MM.1S (cell line): ENCODE results near the gene PPTC7.

Experiments used
- DNase-seq: peaks from one replicate; pipeline ENCODE4 v3.0.0-alpha.2; 2015
- H2AFZ ChIP-seq: fragments of 300-600 bp; sonication (generic); 2 replicates; pipeline ENCODE4 v1.6.0; 2016; ENCODE audit warnings: antibody characterized with exemption, low read length
- H3F3A ChIP-seq: fragments of 300-600 bp; sonication (generic); 2 replicates; pipeline ENCODE4 v1.6.1; 2016; ENCODE audit warnings: mild to moderate bottlenecking, antibody characterized with exemption, low read length, moderate library complexity, mixed read lengths; ENCODE audit not compliant: insufficient read depth
- H3K27ac ChIP-seq: fragments of 300-600 bp; sonication (generic); 2 replicates; pipeline ENCODE4 v1.5.1; 2016; ENCODE audit warnings: mild to moderate bottlenecking, low read length
- H3K27me3 ChIP-seq: fragments of 300-600 bp; sonication (generic); replicated peaks from 2 replicates; pipeline ENCODE4 v1.6.0; 2016; ENCODE audit warnings: low read length; ENCODE audit not compliant: insufficient read depth
- H3K36me3 ChIP-seq: fragments of 300-600 bp; sonication (generic); replicated peaks from 2 replicates; pipeline ENCODE4 v1.6.1; 2016; ENCODE audit warnings: mild to moderate bottlenecking, low read length, mixed read lengths; ENCODE audit not compliant: insufficient read depth
- H3K4me1 ChIP-seq: fragments of 300-600 bp; sonication (generic); 2 replicates; pipeline ENCODE4 v1.6.1; 2016; ENCODE audit warnings: low read length, mixed read lengths
- H3K4me2 ChIP-seq: fragments of 300-600 bp; sonication (generic); 2 replicates; pipeline ENCODE4 v1.6.0; 2016; ENCODE audit warnings: low read depth, low read length
- H3K4me3 ChIP-seq: fragments of 300-600 bp; sonication (generic); 2 replicates; pipeline ENCODE4 v1.5.1; 2016; ENCODE audit warnings: low read length, mixed read lengths
- H3K79me2 ChIP-seq: fragments of 300-600 bp; sonication (generic); 2 replicates; pipeline ENCODE4 v1.6.1; 2016; ENCODE audit warnings: mixed run types, low read length, mixed read lengths
- H3K9ac ChIP-seq: fragments of 300-600 bp; sonication (generic); 2 replicates; pipeline ENCODE4 v1.6.1; 2016; ENCODE audit warnings: low read length, mixed read lengths
- H3K9me2 ChIP-seq: fragments of 300-600 bp; sonication (generic); replicated peaks from 2 replicates; pipeline ENCODE4 v1.6.1; 2016; ENCODE audit warnings: mild to moderate bottlenecking, low read length, mixed read lengths; ENCODE audit not compliant: insufficient read depth
- H3K9me3 ChIP-seq: fragments of 300-600 bp; sonication (generic); replicated peaks from 2 replicates; pipeline ENCODE4 v1.6.1; 2016; ENCODE audit warnings: mild to moderate bottlenecking, low read length, mixed read lengths; ENCODE audit not compliant: insufficient read depth
- H4K20me1 ChIP-seq: fragments of 300-600 bp; sonication (generic); 2 replicates; pipeline ENCODE4 v1.6.1; 2016; ENCODE audit warnings: mild to moderate bottlenecking, low read length, moderate library complexity, mixed read lengths; ENCODE audit not compliant: insufficient read depth
- EZH2 ChIP-seq: fragments of 300-600 bp; sonication (generic); optimal IDR thresholded peaks from 2 replicates; pipeline ENCODE3; 2017; ENCODE audit warnings: low read depth, mild to moderate bottlenecking, antibody characterized with exemption, low read length, mixed read lengths
- EZH2phosphoT487 ChIP-seq: fragments of 300-600 bp; sonication (generic); IDR thresholded peaks from 2 replicates; pipeline ENCODE4 v1.6.1; 2018; ENCODE audit warnings: antibody characterized with exemption, low read length
- TF ChIP-seq, protein P1 (sequence below): fragments of 300-600 bp; sonication (generic); IDR thresholded peaks from 2 replicates; pipeline ENCODE4 v1.5.1; 2016; ENCODE audit warnings: antibody characterized with exemption, low read length, mixed read lengths

The PPTC7 gene

DNA sequence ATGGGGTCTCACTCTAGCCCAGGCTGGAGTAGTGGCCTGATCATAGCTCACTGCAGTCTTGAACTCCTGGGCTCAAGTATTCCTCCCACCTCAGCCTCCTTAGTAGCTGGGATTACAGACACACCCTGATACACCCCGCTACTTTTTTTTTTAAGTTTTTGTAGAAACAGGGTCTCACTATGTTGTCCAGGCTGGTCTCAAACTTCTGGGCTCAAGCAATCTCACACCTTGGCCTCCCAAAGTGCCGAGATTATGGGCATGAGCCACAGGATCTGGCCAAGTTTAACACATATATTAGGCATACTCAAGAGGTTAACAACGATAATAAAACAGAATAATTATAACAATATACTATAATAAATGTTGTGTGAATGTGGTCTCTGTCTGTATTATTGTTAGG, 25.8 kb downstream of the PPTC7 start:
- Histone ChIP-seq H4K20me1 (no peaks in the 10 kb centered on the region), H3K79me2 (peaks cover 91% of the 10 kb centered on the region), H2AFZ (no peak overlapping the region), H3K4me1 (no peaks in the 10 kb centered on the region), H3K4me3 (no peak overlapping the region), H3K9ac (no peak overlapping the region), H3K36me3 (no peaks in the 10 kb centered on the region), H3F3A (no peaks in the 10 kb centered on the region), H3K9me3 (no peaks in the 10 kb centered on the region), H3K9me2 (no peaks in the 10 kb centered on the region), H3K27ac (no peak overlapping the region), H3K4me2 (no peak overlapping the region), H3K27me3 (no peaks in the 10 kb centered on the region)
- TF ChIP-seq, protein P1, sequence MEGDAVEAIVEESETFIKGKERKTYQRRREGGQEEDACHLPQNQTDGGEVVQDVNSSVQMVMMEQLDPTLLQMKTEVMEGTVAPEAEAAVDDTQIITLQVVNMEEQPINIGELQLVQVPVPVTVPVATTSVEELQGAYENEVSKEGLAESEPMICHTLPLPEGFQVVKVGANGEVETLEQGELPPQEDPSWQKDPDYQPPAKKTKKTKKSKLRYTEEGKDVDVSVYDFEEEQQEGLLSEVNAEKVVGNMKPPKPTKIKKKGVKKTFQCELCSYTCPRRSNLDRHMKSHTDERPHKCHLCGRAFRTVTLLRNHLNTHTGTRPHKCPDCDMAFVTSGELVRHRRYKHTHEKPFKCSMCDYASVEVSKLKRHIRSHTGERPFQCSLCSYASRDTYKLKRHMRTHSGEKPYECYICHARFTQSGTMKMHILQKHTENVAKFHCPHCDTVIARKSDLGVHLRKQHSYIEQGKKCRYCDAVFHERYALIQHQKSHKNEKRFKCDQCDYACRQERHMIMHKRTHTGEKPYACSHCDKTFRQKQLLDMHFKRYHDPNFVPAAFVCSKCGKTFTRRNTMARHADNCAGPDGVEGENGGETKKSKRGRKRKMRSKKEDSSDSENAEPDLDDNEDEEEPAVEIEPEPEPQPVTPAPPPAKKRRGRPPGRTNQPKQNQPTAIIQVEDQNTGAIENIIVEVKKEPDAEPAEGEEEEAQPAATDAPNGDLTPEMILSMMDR = no peak
- no peak for TF ChIP-seq EZH2phosphoT487
- TF ChIP-seq EZH2 = no peak
- DNase-seq = no peak

- no peak overlapping the region for H2AFZ ChIP-seq
- H3K9me3 ChIP-seq = no peaks in the 10 kb centered on the region
- no peaks in the 10 kb centered on the region for H3F3A ChIP-seq
- H3K27me3 ChIP-seq = no peaks in the 10 kb centered on the region
- TF ChIP-seq EZH2 (no peak), EZH2phosphoT487 (no peak)
- TF ChIP-seq, protein P1 = no peak
- H3K4me1 ChIP-seq = no peaks in the 10 kb centered on the region
- no peaks in the 10 kb centered on the region for H3K9me2 ChIP-seq
- peaks cover 91% of the 10 kb centered on the region for H3K79me2 ChIP-seq
- no peak overlapping the region for H3K4me2 ChIP-seq
- H3K4me3 ChIP-seq = no peak overlapping the region
- H3K27ac ChIP-seq = no peak overlapping the region
- H3K9ac ChIP-seq = no peak overlapping the region
- no peak for DNase-seq
- no peaks in the 10 kb centered on the region for H4K20me1 ChIP-seq
- no peaks in the 10 kb centered on the region for H3K36me3 ChIP-seq
These were observed 26.4 kb downstream of the PPTC7 start for GRCh38 chr12:110556705-110557104.

GRCh38 chr12:110555577-110556406, 27.3 kb downstream of the PPTC7 start:
- peaks cover 85% of the 10 kb centered on the region for H3K79me2 ChIP-seq
- H3K9me3 ChIP-seq = no peaks in the 10 kb centered on the region
- no peak overlapping the region for H3K27ac ChIP-seq
- no peak overlapping the region for H3K4me2 ChIP-seq
- H3K27me3 ChIP-seq = no peaks in the 10 kb centered on the region
- no peak overlapping the region for H3K9ac ChIP-seq
- no peak overlapping the region for H3K4me3 ChIP-seq
- no peaks in the 10 kb centered on the region for H4K20me1 ChIP-seq
- H3K9me2 ChIP-seq = no peaks in the 10 kb centered on the region
- H3F3A ChIP-seq = peaks cover 2% of the 10 kb centered on the region; the same call in 1 of the 2 replicates
- H2AFZ ChIP-seq = no peak overlapping the region
- TF ChIP-seq, protein P1 = no peak
- no peak for TF ChIP-seq EZH2
- TF ChIP-seq EZH2phosphoT487 = no peak
- H3K36me3 ChIP-seq = no peaks in the 10 kb centered on the region
- H3K4me1 ChIP-seq = peaks cover 4% of the 10 kb centered on the region; the same call in 1 of the 2 replicates
- DNase-seq = no peak
